Measurements from ENCODE around the gene CCDC93. TPM values are rescaled to one million over a fixed set of nuclear protein-coding genes. Genes with fewer than 3 reads are reported as not detected.

Gene CCDC93
- polyA plus RNA-seq, 1 donor (not counting 4 experiments of a cell fraction or from before 2014, with no cell fraction given) = 21.3 TPM

- peaks cover 5% of the 10 kb centered on the region for H3K27me3 ChIP-seq (ENCODE audit: control insufficient read depth, extremely low read depth, insufficient read depth, low read length)
- TF ChIP-seq CTCF (optimal IDR thresholded peaks at IDR 0.05 in 1 of 3, IDR thresholded peaks at IDR 0.05 in 1 of 3, conservative IDR thresholded peaks at IDR 0.05 in 1 of 3; ENCODE audit: extremely low read depth in 1 of 3, insufficient read depth in 2 of 3, low read length in 3 of 3) (no peak), EZH2 (IDR thresholded peaks at IDR 0.05; ENCODE audit: low read length) (no peak)
- no peaks in the 10 kb centered on the region for H3K79me2 ChIP-seq (ENCODE audit: control insufficient read depth, insufficient read depth, low read length)
- H4K20me1 ChIP-seq (ENCODE audit: control insufficient read depth, extremely low read depth, insufficient read depth, low read length) = no peaks in the 10 kb centered on the region
- no peak overlapping the region for H2AFZ ChIP-seq (ENCODE audit: control insufficient read depth, low read length)
- H3K4me2 ChIP-seq (ENCODE audit: control insufficient read depth, extremely low read depth, insufficient read depth, low read depth, low read length) = no peak overlapping the region
- no peaks in the 10 kb centered on the region for H3K9me1 ChIP-seq (ENCODE audit: control insufficient read depth, extremely low read depth, insufficient read depth, low read length)
- dilution Hi-C loops (cut with MboI; ENCODE audit: extremely low pct_ligation_motif_present, low sequenced_read_pairs) = no loop called here
- H3K9ac ChIP-seq (ENCODE audit: control insufficient read depth, extremely low read depth, insufficient read depth, low read length) = no peak overlapping the region
- FAIRE-seq (no peak), DNase-seq (ENCODE audit: low read depth, low spot score) (no peak)
- H3K4me1 ChIP-seq (ENCODE audit: control insufficient read depth, extremely low read depth, insufficient read depth, low read length) = peaks cover 9% of the 10 kb centered on the region
- no peak overlapping the region for H3K27ac ChIP-seq (ENCODE audit: control insufficient read depth, insufficient read depth, low read length)
- H3K4me3 ChIP-seq (ENCODE audit: control insufficient read depth in 2 of 3, extremely low read depth in 1 of 3, insufficient read depth in 2 of 3, low read depth in 1 of 3, low read length in 3 of 3) = no peak overlapping the region
- H3K36me3 ChIP-seq (ENCODE audit: control insufficient read depth in 2 of 2, extremely low read depth in 1 of 2, insufficient read depth in 2 of 2, low read length in 2 of 2) = no peaks in the 10 kb centered on the region
- no peaks in the 10 kb centered on the region for H3K9me3 ChIP-seq (ENCODE audit: control insufficient read depth, low read depth, low read length)
Observed at GRCh38 chr2:118044103-118044716, 30.3 kb upstream of the CCDC93 start.

- no peaks in the 10 kb centered on the region for H3K79me2 ChIP-seq (ENCODE audit: control insufficient read depth, insufficient read depth, low read length)
- H3K4me2 ChIP-seq (ENCODE audit: control insufficient read depth, extremely low read depth, insufficient read depth, low read depth, low read length) = no peak overlapping the region
- no peaks in the 10 kb centered on the region for H4K20me1 ChIP-seq (ENCODE audit: control insufficient read depth, extremely low read depth, insufficient read depth, low read length)
- no peak overlapping the region for H2AFZ ChIP-seq (ENCODE audit: control insufficient read depth, low read length)
- H3K4me1 ChIP-seq (ENCODE audit: control insufficient read depth, extremely low read depth, insufficient read depth, low read length) = no peaks in the 10 kb centered on the region
- dilution Hi-C loops (cut with MboI; ENCODE audit: extremely low pct_ligation_motif_present, low sequenced_read_pairs) = no loop called here
- DNase-seq (ENCODE audit: low read depth, low spot score) (no peak), FAIRE-seq (no peak)
- H3K27ac ChIP-seq (ENCODE audit: control insufficient read depth, insufficient read depth, low read length) = no peak overlapping the region
- H3K36me3 ChIP-seq (ENCODE audit: control insufficient read depth in 2 of 2, extremely low read depth in 1 of 2, insufficient read depth in 2 of 2, low read length in 2 of 2) = no peaks in the 10 kb centered on the region
- H3K9me1 ChIP-seq (ENCODE audit: control insufficient read depth, extremely low read depth, insufficient read depth, low read length) = no peaks in the 10 kb centered on the region
- peaks cover 1% of the 10 kb centered on the region for H3K9me3 ChIP-seq (ENCODE audit: control insufficient read depth, low read depth, low read length)
- H3K4me3 ChIP-seq (ENCODE audit: control insufficient read depth in 2 of 3, extremely low read depth in 1 of 3, insufficient read depth in 2 of 3, low read depth in 1 of 3, low read length in 3 of 3) = no peak overlapping the region
- H3K27me3 ChIP-seq (ENCODE audit: control insufficient read depth, extremely low read depth, insufficient read depth, low read length) = peaks cover 5% of the 10 kb centered on the region
- H3K9ac ChIP-seq (ENCODE audit: control insufficient read depth, extremely low read depth, insufficient read depth, low read length) = no peak overlapping the region
- TF ChIP-seq EZH2 (IDR thresholded peaks at IDR 0.05; ENCODE audit: low read length) (no peak), CTCF (optimal IDR thresholded peaks at IDR 0.05 in 1 of 3, IDR thresholded peaks at IDR 0.05 in 1 of 3, conservative IDR thresholded peaks at IDR 0.05 in 1 of 3; ENCODE audit: extremely low read depth in 1 of 3, insufficient read depth in 2 of 3, low read length in 3 of 3) (no peak)
Observed at GRCh38 chr2:118040891-118041290, 27.0 kb upstream of the CCDC93 start.
